ENCODE measurements around the gene GGA3.

Gene GGA3

DNA sequence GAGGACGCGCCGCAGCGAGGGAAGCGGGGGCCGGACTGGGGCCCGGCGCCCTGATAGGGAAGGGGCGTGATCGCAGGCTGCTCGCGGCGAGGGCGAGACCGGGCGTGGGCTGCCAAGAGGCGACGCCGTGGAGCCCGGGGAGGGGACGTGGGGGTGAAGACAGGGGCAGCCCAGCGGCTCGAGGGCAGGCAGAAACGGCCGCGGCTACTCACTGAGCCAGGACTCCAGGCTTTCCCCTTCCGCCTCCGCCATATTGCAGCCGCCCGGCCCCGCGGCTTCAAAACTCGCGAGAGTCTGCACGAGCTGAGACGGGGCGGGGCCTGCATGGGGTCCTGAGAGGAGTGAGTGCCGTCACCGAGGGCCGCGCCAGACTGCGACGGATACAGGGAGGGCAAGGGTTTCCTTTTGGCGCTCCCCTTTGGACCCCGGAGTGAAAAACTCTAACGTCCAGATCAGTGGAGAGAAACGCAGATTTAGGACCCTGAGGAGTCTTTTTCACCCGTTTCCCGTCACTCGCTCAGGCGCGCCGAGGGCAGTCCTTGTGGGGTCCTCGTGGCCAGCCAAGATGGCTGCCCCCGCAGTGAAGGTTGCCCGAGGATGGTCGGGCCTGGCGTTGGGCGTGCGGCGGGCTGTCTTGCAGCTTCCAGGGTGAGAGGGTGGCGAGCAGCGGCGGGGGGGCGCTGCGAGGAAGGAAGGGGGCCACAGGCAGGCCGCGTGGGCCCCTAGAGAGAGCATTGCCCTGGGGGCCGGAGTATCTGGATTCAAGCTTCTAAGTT, at the start of gene GGA3, which contains the start of gene MRPS7:
Gene GGA3 (minus strand): TSS at position 271 of the 776 bp plus-strand sequence. CDS start 19 bp downstream, at position 252.
Gene MRPS7 (plus strand): TSS at position 544 of the 776 bp plus-strand sequence. CDS start 22 bp downstream, at position 566.
- peak; percentile 95 for DNase-seq (ENCODE audit: low read depth)
- TF ChIP-seq, protein P1, sequence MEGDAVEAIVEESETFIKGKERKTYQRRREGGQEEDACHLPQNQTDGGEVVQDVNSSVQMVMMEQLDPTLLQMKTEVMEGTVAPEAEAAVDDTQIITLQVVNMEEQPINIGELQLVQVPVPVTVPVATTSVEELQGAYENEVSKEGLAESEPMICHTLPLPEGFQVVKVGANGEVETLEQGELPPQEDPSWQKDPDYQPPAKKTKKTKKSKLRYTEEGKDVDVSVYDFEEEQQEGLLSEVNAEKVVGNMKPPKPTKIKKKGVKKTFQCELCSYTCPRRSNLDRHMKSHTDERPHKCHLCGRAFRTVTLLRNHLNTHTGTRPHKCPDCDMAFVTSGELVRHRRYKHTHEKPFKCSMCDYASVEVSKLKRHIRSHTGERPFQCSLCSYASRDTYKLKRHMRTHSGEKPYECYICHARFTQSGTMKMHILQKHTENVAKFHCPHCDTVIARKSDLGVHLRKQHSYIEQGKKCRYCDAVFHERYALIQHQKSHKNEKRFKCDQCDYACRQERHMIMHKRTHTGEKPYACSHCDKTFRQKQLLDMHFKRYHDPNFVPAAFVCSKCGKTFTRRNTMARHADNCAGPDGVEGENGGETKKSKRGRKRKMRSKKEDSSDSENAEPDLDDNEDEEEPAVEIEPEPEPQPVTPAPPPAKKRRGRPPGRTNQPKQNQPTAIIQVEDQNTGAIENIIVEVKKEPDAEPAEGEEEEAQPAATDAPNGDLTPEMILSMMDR (conservative IDR thresholded peaks at IDR 0.05; ENCODE audit: low read depth, low read length) = no peak
- peak within 1 kb of the TSS; percentile 97 for H3K4me3 ChIP-seq (ENCODE audit: low read depth, low read length)

DNA sequence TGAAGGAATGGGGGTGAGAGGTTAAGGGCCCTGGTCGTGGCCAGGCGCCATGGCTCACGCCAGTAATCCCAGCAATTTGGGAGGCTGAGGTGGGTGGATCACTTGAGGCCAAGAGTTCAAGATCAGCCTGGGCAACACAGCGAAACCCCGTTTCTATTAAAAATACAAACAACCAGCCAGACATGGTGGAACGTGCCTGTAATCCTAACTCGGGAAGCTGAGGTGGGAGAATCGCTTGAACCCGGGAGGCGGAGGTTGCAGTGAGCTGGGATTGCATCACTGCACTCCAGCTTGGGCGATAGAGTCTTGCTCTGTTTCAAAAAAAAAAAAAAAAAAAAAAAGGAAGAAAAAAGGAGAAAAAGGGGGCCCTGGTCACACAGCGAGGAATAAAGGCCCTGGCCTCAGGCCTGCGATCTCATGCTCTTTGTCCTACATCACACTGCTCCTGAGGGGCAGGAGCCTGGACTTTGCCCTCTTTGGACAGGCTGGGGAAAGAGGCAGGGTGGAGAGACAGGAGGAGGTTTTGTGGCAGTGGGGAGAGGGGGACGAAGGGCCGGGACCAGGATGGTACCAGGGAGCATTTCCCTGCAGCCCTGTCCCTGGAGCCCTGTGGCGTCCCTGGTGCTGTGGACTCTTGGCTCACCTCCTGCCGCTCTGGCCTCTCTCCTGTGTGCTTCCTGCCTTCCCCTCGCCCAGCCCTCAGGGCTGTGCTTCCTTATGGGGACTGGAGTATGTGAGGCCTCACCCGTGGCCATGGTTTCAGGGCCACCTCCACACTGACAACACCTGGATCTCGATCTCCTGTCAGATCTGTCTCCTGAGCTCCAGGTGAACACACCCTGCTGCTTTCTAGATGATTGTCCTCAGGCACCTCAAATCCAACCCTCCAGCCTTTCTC, 47.6 kb upstream of the GGA3 start:
- H3K4me3 ChIP-seq (ENCODE audit: low read depth, low read length) = no peak overlapping the region
- TF ChIP-seq, protein P1 (conservative IDR thresholded peaks at IDR 0.05; ENCODE audit: low read depth, low read length) = no peak
- no peak for DNase-seq (ENCODE audit: low read depth)

DNA sequence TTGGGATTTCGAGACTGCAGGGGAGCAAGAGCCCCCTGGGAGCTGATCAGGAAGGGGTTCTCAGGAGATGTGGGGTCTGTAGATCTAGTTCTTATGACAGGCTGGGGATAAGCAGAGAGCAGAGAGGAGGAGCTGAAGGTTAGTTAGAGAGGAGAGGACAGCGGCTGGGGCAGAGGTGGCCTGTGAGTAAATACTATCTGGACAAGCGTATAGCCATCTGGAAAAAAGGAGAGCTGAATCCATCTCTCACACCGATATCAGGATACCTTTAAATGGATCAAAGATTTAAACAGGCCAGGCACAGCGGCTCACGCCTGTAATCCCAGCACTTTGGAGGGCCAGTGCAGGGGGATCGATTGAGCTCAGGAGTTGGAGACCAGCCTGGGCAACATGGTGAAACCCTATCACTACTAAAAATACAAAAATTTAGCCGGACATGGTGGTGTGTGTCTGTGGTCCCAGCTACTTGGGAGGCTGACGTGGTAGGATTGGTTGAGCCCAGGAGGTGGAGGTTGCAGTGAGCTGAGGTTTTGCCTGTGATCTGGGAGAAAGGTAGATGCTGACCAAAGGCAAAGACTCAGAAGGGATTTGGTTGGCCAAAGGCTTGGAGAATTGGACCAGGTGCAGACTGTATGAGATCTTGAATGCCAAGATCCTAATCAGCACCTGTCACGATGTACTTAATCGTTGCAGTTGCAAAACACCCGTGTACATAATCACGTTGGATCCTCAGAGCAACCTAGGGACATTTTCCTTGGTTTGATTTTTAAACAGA, 46.7 kb upstream of the GGA3 start:
- DNase-seq (ENCODE audit: low read depth) = no peak
- H3K4me3 ChIP-seq (ENCODE audit: low read depth, low read length) = no peak overlapping the region
- TF ChIP-seq, protein P1 (conservative IDR thresholded peaks at IDR 0.05; ENCODE audit: low read depth, low read length) = no peak

- H3K4me3 ChIP-seq (ENCODE audit: low read depth, low read length) = no peak overlapping the region
- TF ChIP-seq, protein P1 (conservative IDR thresholded peaks at IDR 0.05; ENCODE audit: low read depth, low read length) = no peak
- no peak for DNase-seq (ENCODE audit: low read depth)
These were observed 40.2 kb upstream of the GGA3 start for GRCh38 chr17:75301502-75302206.

DNA sequence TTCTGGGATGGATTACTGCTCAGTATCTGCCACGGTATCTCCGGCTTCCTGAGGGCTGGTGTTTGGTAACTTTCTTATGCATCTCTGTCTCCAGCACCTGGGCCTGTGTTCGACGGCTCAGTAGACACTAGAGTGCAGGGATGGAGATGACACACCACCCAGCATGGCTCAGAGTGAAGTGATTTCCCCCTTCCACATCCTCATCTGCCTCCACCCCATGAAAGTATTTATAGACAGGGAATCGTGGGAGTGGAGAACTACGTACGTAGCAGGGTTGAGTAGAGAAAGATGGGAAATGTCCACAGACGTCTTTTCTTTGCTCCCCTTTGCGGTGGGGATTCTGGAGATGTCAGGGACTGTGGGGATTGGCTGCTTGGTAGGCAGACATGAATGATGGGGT, 39.6 kb upstream of the GGA3 start:
- no peak for DNase-seq (ENCODE audit: low read depth)
- TF ChIP-seq, protein P1 (conservative IDR thresholded peaks at IDR 0.05; ENCODE audit: low read depth, low read length) = no peak
- no peak overlapping the region for H3K4me3 ChIP-seq (ENCODE audit: low read depth, low read length)

GRCh38 chr17:75300280-75300679, 38.9 kb upstream of the GGA3 start:
- DNase-seq (ENCODE audit: low read depth) = no peak
- no peak overlapping the region for H3K4me3 ChIP-seq (ENCODE audit: low read depth, low read length)
- TF ChIP-seq, protein P1 (conservative IDR thresholded peaks at IDR 0.05; ENCODE audit: low read depth, low read length) = no peak
